ENCODE results near the gene TIMM22.

Gene TIMM22

DNA sequence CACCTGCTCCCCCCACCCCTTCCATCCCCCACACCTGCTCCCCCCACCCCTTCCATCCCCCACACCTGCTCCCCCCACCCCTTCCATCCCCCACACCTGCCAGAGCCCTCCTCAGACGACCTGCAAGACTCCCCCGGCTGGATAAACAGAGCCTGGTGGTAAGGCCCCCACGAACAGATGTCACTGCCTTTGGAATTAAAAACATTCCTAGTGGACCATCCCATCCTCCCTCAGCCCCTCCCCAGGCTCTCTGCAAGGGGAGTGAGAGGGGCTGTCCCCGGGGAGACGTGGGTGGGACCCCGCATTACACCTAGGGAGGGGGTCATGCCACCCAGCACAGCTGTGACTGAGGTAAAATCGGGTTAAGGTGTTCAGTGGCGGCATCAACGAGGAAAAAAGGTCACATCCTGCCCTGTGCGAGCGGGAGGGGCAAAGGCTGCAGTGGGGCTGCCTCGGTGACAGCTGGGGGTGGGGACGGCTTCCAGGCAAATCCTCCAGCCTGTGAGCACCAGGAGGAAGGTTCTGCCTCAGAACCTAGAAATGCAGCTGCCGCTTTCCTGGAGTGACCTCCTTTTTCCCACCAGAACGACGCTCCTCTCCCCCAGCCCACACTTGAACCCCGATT is 38.7 kb downstream of the TIMM22 start:
- DNase-seq (ENCODE audit: insufficient read length, low spot score): no peak

DNA sequence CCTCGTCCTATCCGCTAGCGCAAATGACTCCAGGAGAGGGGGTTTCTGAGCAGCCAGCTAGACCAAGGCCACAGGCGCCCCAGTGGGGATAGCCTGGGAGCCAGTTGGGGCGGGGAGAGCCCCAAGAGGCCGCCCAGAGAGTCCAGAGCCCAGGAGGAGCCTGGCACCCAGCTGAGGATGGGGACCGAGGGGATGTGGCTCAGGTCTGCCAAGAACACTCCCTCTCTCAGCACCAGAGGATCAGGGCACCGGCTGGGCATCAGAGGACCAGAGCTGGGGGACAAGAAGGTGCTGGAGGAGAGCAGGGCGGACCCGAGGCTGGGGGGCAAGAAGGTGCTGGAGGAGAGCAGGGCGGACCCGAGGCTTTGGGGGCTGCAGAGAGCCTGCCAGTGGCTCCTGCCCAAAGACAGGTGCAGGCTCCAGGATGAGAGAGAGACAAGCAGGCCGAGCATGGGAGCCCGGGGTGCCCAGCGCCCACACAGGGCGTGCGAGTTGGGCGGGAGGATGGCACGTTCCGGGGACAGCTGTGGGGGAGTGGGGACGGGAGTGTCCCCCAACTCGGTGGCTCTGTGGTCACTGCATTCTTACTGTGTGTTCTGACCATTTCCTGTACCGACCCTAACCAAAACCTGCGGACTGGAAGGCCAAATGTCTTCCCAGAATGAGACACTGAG is 39.4 kb downstream of the TIMM22 start:
- DNase-seq (ENCODE audit: insufficient read length, low spot score) (no peak), FAIRE-seq (no peak)
- TF ChIP-seq SPI1 (IDR thresholded peaks at IDR 0.05; ENCODE audit: low read depth, low read length): no peak
- no peak for TF ChIP-seq PAX5 (IDR thresholded peaks at IDR 0.05; ENCODE audit: insufficient read depth, low read length, severe bottlenecking)
- no peak for TF ChIP-seq POU2F2 (IDR thresholded peaks at IDR 0.05; ENCODE audit: low read depth, low read length)
- no peak for TF ChIP-seq TAF1 (IDR thresholded peaks at IDR 0.05; ENCODE audit: low read depth, low read length)
- no peak for TF ChIP-seq POLR2A (IDR thresholded peaks at IDR 0.05; ENCODE audit: low read depth, low read length)
- no peak for TF ChIP-seq POLR2AphosphoS5 (IDR thresholded peaks at IDR 0.05; ENCODE audit: low read depth, low read length)

More for the DNA sequence above, 38.7 kb downstream of the TIMM22 start:
- FAIRE-seq: no peak
- TF ChIP-seq TAF1 (IDR thresholded peaks at IDR 0.05; ENCODE audit: low read depth, low read length): no peak
- TF ChIP-seq POLR2A (IDR thresholded peaks at IDR 0.05; ENCODE audit: low read depth, low read length): no peak
- no peak for TF ChIP-seq PAX5 (IDR thresholded peaks at IDR 0.05; ENCODE audit: insufficient read depth, low read length, severe bottlenecking)
- TF ChIP-seq SPI1 (IDR thresholded peaks at IDR 0.05; ENCODE audit: low read depth, low read length): no peak
- TF ChIP-seq POU2F2 (IDR thresholded peaks at IDR 0.05; ENCODE audit: low read depth, low read length): no peak
- no peak for TF ChIP-seq POLR2AphosphoS5 (IDR thresholded peaks at IDR 0.05; ENCODE audit: low read depth, low read length)

- no peak for FAIRE-seq
- TF ChIP-seq TAF1 (IDR thresholded peaks at IDR 0.05; ENCODE audit: low read depth, low read length) (no peak), SPI1 (IDR thresholded peaks at IDR 0.05; ENCODE audit: low read depth, low read length) (no peak), POLR2A (IDR thresholded peaks at IDR 0.05; ENCODE audit: low read depth, low read length) (no peak), POU2F2 (IDR thresholded peaks at IDR 0.05; ENCODE audit: low read depth, low read length) (no peak), PAX5 (IDR thresholded peaks at IDR 0.05; ENCODE audit: insufficient read depth, low read length, severe bottlenecking) (no peak), POLR2AphosphoS5 (IDR thresholded peaks at IDR 0.05; ENCODE audit: low read depth, low read length) (no peak)
- DNase-seq (ENCODE audit: insufficient read length, low spot score): no peak
Observed at GRCh38 chr17:1036845-1037237, 39.9 kb downstream of the TIMM22 start.

GRCh38 chr17:1037238-1037879 is 40.4 kb downstream of the TIMM22 start:
- TF ChIP-seq SPI1 (IDR thresholded peaks at IDR 0.05; ENCODE audit: low read depth, low read length) (no peak), POLR2AphosphoS5 (IDR thresholded peaks at IDR 0.05; ENCODE audit: low read depth, low read length) (no peak), TAF1 (IDR thresholded peaks at IDR 0.05; ENCODE audit: low read depth, low read length) (no peak), POU2F2 (IDR thresholded peaks at IDR 0.05; ENCODE audit: low read depth, low read length) (no peak), PAX5 (IDR thresholded peaks at IDR 0.05; ENCODE audit: insufficient read depth, low read length, severe bottlenecking) (no peak), POLR2A (IDR thresholded peaks at IDR 0.05; ENCODE audit: low read depth, low read length) (no peak)
- no peak for FAIRE-seq
- no peak for DNase-seq (ENCODE audit: insufficient read length, low spot score)

- DNase-seq (ENCODE audit: insufficient read length, low spot score) (no peak), FAIRE-seq (no peak)
- no peak for TF ChIP-seq PAX5 (IDR thresholded peaks at IDR 0.05; ENCODE audit: insufficient read depth, low read length, severe bottlenecking)
- TF ChIP-seq POLR2A (IDR thresholded peaks at IDR 0.05; ENCODE audit: low read depth, low read length): no peak
- TF ChIP-seq SPI1 (IDR thresholded peaks at IDR 0.05; ENCODE audit: low read depth, low read length): no peak
Observed at GRCh38 chr17:1038459-1039122, 41.7 kb downstream of the TIMM22 start.

- FAIRE-seq (no peak), DNase-seq (ENCODE audit: insufficient read length, low spot score) (no peak)
- TF ChIP-seq POLR2AphosphoS5 (IDR thresholded peaks at IDR 0.05; ENCODE audit: low read depth, low read length) (no peak), POU2F2 (IDR thresholded peaks at IDR 0.05; ENCODE audit: low read depth, low read length) (no peak), POLR2A (IDR thresholded peaks at IDR 0.05; ENCODE audit: low read depth, low read length) (no peak), SPI1 (IDR thresholded peaks at IDR 0.05; ENCODE audit: low read depth, low read length) (no peak), PAX5 (IDR thresholded peaks at IDR 0.05; ENCODE audit: insufficient read depth, low read length, severe bottlenecking) (no peak), TAF1 (IDR thresholded peaks at IDR 0.05; ENCODE audit: low read depth, low read length) (no peak)
Observed at GRCh38 chr17:1039123-1039507, 42.2 kb downstream of the TIMM22 start.

DNA sequence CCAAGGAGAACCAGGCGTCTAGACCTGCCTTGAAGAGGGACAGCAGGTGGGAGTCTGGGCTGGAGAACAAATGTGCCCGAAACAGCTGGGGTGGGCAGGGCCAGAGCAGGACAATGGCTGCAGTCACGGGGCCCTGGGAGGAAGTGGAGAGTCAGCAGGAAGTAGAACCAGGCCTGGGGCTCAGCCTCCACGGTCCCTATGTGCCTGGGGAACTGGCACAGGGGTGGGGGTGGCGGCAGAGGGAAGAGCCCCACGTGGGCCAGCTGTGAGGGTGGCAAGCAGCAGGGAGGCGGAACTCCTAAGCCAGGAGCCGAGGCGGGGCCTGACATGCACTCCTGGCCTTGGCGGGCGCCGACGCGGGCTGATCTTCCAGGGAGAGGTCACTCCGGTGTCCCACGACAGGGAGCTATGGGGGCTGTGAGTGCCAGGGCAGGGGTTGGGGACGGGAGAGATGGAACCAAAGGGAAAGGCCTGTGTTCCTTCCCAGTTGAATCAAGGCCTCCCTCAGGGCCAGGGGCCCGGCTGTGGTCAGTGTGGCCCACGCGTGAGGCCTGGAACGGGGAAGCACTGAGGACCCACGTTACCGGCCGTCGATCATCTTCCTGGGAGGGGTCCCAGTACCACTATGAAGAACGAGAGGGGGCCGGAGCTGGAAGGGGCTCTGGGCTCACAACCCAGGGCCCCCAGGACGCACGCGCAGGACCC is 42.7 kb downstream of the TIMM22 start:
- TF ChIP-seq PAX5 (IDR thresholded peaks at IDR 0.05; ENCODE audit: insufficient read depth, low read length, severe bottlenecking) (no peak), SPI1 (IDR thresholded peaks at IDR 0.05; ENCODE audit: low read depth, low read length) (peak; percentile 47; the same call in 1 of the 2 replicates)
- FAIRE-seq (no peak), DNase-seq (ENCODE audit: insufficient read length, low spot score) (no peak)

- no peak for DNase-seq (ENCODE audit: insufficient read length, low spot score)
- no peak for FAIRE-seq
- TF ChIP-seq POLR2AphosphoS5 (IDR thresholded peaks at IDR 0.05; ENCODE audit: low read depth, low read length) (no peak), SPI1 (IDR thresholded peaks at IDR 0.05; ENCODE audit: low read depth, low read length) (no peak), POLR2A (IDR thresholded peaks at IDR 0.05; ENCODE audit: low read depth, low read length) (no peak), POU2F2 (IDR thresholded peaks at IDR 0.05; ENCODE audit: low read depth, low read length) (no peak), PAX5 (IDR thresholded peaks at IDR 0.05; ENCODE audit: insufficient read depth, low read length, severe bottlenecking) (no peak)
Observed at GRCh38 chr17:1040216-1040600, 43.3 kb downstream of the TIMM22 start.

- DNase-seq (ENCODE audit: insufficient read length, low spot score) (no peak), FAIRE-seq (no peak)
- no peak for TF ChIP-seq TAF1 (IDR thresholded peaks at IDR 0.05; ENCODE audit: low read depth, low read length)
- TF ChIP-seq POLR2A (IDR thresholded peaks at IDR 0.05; ENCODE audit: low read depth, low read length): no peak
- TF ChIP-seq POU2F2 (IDR thresholded peaks at IDR 0.05; ENCODE audit: low read depth, low read length): no peak
- no peak for TF ChIP-seq SPI1 (IDR thresholded peaks at IDR 0.05; ENCODE audit: low read depth, low read length)
- no peak for TF ChIP-seq POLR2AphosphoS5 (IDR thresholded peaks at IDR 0.05; ENCODE audit: low read depth, low read length)
- no peak for TF ChIP-seq PAX5 (IDR thresholded peaks at IDR 0.05; ENCODE audit: insufficient read depth, low read length, severe bottlenecking)
Observed at GRCh38 chr17:1041746-1042145, 44.8 kb downstream of the TIMM22 start.
